Measurements from ENCODE around the gene SVOPL.

Gene SVOPL

DNA sequence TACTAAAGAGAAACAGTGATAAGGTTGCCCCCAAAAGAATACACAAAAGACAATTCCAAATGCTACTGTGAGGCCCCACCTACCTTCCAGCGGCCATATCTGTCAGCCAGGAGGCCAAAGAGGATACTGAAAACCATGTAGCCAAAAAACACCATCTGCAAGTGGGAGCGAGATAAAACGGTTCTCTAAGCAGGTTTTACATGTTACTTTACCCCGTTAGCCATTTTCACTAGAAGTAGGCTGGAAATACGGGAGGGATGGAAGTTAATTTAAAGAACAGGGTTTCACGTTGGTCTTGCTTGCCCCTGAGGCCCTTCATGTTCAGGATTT, 38.2 kb downstream of the SVOPL start:
- DNase-seq (ENCODE audit: low read depth, low spot score): no peak

DNA sequence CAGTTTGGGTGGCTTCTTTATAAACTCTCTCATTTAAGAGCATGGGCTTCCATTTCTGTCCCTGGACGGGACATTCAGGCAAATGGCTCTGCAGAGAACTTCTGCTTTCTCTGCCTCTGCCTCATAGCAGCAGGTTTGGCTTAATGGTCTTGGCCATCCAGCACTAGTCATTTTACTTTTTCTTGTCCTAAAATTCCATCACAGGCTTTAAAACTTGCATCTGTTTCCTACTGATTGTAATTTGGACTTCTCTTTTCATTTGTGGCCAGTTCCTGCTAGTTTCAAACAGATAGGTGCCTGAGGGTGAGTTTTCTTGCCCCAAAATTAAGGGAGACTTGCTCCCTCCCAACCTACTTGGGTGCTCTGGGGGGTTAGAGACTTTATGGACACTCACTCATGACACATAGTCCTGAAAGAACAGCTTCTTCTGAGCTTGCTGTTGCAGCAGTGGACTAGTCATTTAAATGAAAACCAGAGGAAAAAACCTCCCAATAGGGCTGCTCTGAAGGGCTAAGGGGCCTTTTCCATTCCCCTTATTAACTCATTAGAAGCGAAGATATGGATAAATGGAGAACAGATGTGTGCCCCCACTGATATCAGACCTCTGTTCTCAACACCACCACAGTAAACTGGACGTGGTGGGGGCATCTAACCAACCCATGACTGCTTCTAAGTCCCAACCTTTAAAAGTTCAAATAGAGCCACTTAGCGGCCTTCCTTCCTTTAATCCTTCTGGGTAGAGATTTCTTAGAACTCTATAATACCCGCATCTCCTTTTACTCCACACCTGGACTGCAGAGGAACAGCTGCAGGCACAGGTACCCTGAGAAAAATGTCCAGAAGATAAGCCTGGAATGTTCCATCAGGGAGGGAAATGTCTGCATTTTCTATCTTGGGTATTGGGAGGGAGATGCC, 38.8 kb downstream of the SVOPL start:
- no peak for DNase-seq (ENCODE audit: low read depth, low spot score)
- H3K27ac ChIP-seq: no peak overlapping the region

More for the DNA sequence above, 38.2 kb downstream of the SVOPL start:
- no peak overlapping the region for H3K27ac ChIP-seq

DNA sequence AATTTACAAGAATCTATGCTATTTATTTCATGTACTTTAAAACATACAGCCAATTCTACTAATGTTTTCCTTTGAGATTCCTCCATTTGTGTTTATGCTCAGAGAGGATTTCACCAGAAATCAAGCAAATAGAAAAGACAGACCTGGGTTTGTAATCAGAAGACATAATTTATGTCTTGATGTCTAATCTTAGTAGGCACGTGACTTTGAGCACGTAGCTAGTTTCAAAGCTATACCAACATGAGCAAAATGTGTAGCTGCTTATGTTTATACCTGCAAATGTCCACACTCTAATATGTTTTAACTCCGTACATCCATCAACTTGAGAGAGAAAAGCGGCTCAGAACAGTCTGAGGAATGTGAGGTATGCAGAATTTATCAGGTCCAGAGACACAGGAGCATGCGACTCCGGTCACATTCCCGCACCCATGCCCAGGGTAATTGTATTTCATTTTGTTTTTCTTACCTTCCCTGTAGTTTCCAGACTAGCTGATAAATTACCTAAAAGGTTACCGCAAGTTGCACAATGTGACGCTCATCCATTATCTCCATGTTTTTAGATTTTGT, 40.0 kb downstream of the SVOPL start:
- no peak overlapping the region for H3K27ac ChIP-seq
- no peak for DNase-seq (ENCODE audit: low read depth, low spot score)

DNA sequence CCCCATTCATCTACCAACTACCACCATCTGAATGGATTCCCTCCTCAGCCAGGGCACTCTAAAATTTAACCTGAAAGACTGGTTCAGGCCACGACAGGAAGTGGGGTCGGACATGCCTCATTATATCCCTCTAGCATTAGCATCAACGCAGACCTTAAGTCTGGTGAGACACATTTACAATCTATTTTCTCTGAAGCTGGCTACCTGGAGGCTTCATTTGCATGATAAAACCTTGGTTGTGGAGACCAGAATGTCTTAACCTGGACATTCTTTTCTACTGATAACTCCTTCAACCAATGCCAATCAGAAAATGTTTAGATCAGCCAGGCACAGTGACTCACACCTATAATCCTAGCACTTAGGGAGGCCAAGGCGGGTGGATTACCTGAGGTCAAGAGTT, 42.3 kb downstream of the SVOPL start:
- H3K27ac ChIP-seq: no peak overlapping the region
- no peak for DNase-seq (ENCODE audit: low read depth, low spot score)

DNA sequence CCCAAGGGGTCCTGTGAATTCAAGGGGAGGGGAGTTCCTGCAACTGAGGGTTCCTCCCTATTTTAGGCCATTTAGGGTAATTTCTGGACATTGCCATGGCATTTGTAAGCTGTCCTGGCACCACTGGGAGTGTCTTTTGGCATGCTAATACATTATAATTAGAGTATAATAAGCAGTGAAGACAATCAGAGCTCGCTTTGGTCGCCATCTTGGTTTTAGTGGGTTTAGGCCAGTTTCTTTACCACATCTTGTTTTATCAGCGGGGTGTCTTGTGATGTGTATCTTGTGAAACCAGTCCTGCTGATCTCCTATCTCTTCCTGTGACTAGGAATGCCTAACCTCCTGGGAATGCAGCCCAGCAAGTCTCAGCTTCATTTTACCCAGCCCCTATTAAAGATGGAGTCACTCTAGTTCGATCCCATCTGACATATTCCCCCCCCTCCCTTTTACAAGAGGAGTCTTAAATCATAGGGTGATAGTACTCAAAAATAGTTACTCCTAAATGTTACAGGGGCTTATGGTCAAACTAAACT, 43.2 kb downstream of the SVOPL start:
- no peak overlapping the region for H3K27ac ChIP-seq
- no peak for DNase-seq (ENCODE audit: low read depth, low spot score)

DNA sequence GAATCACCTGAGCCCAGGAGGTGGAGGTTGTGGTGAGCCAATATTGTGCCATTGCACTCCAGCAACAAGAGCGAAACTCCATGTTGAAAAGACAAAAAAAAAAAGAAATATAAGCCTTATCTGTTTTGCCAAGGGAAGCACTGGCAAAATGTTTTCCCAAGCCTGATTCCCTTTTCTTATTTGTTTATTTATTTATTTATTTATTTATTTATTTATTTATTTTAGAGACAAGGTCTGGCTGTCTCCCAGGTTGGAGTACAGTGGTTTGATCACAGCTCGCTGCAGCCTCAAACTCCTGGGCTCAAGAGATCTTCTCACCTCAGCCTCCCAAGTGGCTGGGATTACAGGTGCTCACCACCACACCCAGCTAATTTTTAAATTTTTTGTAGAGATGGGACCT, 44.2 kb downstream of the SVOPL start:
- no peak for DNase-seq (ENCODE audit: low read depth, low spot score)
- no peak overlapping the region for H3K27ac ChIP-seq

DNA sequence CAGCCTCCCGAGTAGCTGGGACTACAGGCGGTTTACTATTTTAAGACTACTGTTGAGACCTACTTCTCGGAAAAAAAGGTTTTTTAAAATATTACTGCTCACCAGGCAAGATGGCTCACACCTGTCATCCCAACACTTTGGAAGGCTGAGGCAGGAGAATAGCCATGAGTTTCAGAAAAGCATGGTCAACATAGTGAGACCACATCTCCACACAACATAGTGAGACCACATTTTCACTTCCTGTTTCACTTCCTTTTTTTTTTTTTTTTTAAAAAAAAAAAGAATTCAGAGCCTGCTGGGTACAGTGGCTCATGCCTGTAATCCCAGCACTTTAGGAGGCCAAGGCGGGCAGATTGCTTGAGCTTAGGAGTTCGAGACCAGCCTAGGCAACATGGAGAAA, 46.5 kb downstream of the SVOPL start:
- DNase-seq (ENCODE audit: low read depth, low spot score): no peak
- H3K27ac ChIP-seq: no peak overlapping the region

DNA sequence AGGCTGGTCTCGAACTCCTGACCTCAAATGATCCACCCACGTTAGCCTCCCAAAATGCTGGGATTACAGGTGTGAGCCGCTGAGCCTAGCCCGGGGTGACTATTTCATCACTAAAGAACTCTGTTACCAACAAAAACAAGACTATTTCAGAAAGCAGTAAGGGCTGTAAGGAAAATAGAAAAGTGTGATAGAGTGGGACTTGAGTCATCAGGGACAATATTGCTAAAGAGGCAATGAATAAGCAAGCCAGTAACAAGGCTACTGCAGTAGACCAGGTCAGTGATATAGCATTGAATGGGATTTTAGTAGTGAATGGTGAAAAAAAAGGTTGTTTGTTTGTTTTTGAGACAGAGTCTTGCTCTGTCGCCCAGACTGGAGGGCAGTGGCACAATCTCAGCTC, 51.7 kb downstream of the SVOPL start:
- DNase-seq (ENCODE audit: low read depth, low spot score): no peak
- no peak overlapping the region for H3K27ac ChIP-seq

DNA sequence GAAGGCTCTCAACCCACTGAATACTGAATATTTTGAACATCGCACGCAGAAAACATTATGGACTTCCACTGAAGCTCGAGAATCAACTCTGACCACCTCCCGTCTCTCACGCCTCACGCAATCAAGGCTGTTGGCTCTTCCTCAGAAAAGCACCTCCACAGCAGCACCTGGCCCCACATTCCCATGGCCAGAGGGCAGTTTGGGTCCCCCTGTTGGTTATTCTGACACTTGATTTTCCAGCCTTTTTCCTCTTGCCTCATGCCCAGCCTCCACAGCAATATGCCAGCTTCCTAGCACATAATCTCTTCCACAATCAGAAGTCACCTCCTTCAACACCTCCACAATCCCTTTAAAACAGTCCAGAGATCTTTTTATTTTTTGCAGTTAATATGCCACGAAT, 55.9 kb downstream of the SVOPL start:
- no peak for DNase-seq (ENCODE audit: low read depth, low spot score)
- no peak overlapping the region for H3K27ac ChIP-seq

DNA sequence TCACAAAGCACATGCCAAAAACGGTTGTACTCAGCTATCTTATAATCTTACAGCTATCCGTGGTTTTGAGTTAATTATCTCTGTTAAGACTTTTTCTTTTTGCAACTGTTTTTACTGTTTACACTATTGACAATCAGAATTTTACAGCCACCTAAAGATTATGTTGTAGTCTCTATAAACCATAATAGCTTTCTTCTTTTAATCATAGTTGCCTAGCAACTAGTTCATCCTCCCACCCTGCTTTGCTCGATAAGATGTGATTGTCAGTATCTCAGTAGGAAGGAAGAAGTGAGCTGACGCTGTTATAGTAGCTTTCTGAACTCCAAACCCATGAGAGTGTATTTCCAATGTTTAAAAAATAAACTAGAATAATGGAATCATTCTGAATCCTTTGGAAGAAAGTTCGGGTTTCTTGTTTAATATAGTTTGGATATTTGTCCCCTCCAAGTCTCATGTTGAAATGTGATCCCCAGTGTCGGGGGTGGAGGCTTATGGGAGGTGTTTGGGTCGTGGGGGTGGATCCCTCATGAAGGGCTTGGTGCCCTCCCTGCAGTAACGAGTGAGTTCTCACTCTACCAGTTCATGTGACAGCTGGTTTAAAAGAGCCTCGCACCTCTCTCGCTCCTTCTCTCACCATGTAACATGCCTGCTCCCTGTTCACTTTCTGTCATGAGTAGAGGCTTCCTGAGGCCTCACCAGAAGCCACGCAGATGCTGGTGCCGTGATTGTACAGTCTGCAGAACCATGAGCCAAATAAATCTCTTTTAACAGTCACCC, 68.1 kb downstream of the SVOPL start:
- DNase-seq (ENCODE audit: low read depth, low spot score): no peak
- no peak overlapping the region for H3K27ac ChIP-seq

DNA sequence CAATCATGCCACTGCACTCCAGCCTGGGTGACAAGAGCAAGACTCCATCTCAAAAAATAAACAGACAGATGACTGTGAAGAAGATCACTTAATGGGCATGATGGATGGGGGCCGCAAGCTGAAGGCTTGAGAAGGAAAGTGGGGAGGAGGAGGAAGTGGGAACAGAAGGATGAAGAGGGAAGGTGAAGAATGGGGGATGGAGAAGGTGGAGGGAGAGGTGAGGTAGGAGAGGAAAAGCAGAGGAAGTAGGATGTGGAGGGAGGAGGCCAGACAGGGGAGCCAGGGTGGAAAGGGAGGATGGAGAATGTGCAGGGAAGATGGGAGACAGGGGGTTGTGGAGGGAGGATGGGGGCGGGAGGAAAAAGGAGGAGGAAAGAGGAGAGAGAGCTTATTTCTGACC, 68.8 kb downstream of the SVOPL start:
- H3K27ac ChIP-seq: no peak overlapping the region
- DNase-seq (ENCODE audit: low read depth, low spot score): no peak

DNA sequence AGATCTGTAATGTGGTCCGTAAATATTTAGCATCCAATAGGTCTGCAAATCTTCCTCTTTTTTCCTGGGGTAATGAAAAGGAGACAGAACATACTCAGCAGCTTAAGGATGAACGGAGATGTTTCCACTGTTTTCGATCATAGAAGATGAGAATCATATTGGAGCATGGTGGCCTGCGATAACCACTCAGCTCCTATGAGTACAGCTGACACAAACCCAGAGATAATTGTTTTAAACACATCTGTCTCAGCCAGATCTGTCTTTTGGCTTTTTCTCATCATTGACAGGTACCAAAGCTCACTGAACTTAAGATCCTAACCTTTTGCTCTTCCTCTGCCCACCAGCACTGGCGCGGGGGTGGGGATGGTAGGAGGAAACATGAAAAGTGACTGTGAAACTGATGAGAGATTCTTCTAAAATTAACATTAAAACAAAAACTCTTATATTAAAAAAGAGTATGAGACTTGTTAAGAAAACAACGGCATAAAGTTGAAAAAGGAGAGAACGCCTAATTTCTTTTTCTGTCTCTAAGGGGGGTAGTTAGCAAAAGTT, 71.0 kb downstream of the SVOPL start:
- DNase-seq (ENCODE audit: low read depth, low spot score): no peak
- no peak overlapping the region for H3K27ac ChIP-seq

DNA sequence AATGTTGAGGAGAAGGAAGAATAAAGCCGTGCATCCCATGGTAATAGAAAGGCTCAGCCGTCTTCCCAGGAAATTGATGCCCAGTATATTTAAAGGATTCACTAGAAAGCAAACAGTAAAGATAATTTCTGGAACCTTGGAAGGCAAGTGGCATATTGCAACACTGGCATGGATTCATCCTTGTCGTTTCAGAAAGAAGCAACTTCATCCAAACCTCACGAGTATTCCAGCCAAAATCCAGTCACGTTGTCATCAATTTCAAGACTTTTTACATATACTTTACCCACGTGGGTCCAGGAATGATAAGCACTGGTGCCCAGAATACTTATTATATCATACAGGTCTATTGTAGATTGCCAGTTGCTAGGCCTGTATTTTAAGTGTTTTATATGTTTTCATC, 73.8 kb downstream of the SVOPL start:
- DNase-seq (ENCODE audit: low read depth, low spot score): no peak
- no peak overlapping the region for H3K27ac ChIP-seq

DNA sequence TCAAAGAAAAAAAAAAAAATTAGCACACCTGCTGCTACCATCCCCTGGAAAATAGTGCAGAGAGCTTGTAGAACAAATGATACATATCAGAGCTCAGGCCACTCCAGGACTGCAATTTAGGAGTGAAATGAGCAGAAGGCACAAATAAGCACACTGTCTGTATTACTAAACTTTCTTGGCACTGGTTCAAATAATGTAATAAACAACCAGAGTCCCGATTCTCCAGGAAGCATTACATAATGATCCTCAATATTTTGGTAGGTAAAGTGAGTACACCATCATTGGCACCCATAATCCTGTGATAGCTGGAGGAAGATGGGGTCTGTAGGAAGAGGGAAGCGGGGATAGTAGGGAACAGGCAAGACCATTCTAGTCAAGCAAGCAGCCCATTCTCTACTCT, 74.3 kb downstream of the SVOPL start:
- no peak overlapping the region for H3K27ac ChIP-seq
- DNase-seq (ENCODE audit: low read depth, low spot score): no peak

DNA sequence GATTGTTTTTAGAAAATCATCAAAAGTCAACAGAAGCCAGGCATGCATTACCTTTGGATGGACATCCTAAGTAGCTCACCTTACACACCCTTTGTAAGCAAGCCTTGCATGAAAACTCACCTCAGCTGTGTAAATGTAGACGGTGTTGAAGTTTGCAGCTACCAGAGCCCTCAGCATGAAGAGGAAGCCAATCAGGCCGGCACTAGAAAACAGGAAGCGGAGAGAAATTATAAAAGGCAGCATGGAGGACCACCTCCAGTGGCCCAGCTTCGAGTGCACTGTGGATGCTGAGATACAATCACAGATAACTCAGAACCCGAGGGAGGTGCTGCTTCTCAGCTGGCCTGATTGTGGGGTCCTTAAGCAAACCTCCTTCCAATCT, 75.3 kb downstream of the SVOPL start:
- H3K27ac ChIP-seq: no peak overlapping the region
- DNase-seq (ENCODE audit: low read depth, low spot score): no peak

DNA sequence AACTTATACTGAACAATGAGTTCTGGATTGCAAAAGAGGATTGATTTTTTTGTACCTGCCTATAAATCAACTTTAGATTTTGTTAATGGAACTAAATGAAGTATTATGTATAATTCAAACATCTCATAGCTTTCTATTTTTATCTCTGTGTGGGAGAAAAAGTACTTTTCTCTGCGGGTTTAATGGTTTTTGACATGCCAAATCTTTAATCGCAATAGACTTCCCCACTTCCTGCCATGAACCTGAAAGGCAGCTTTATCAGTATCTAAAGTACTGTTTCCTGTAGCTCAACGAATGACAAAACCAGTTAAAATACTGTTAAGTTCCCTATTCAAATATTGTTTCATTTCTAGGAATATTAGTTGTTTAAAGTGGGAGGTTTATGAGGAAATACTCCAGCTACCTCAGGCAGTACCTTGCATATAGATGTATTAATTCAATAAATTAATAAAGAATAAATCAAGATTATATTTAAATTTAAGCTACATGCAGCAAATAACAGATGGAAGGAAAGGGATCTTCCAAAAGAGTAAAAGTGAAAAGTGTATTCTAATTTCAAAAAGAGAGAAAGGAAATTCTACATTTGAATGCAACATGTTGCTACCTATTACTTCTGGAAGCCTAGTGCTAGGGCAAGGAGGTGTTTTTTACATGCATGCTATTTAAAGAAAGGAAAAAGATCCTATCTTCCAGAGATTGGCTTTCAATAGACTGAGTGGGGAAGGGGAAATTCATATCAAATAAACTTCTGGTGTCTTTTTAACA, 75.9 kb downstream of the SVOPL start:
- H3K27ac ChIP-seq: no peak overlapping the region
- DNase-seq (ENCODE audit: low read depth, low spot score): no peak

DNA sequence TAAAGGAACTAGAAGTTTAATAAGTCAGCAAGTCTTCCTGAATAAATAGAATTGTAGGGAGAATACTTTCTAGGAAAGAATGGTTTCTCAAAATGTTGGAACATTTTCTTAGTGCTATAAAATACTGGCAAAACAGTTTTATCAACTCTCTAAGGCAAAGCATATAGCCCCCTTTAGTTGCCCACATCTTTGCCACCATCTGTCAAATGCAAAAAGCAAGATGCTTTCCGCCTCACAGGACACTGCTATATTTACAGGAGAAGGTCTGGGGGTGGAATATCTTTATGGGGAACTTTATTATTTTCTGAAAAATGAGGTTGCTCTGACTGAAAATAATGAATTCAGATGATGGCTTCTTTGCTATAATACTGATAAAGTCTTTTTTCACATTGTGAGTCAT, 78.3 kb downstream of the SVOPL start:
- no peak for DNase-seq (ENCODE audit: low read depth, low spot score)

DNA sequence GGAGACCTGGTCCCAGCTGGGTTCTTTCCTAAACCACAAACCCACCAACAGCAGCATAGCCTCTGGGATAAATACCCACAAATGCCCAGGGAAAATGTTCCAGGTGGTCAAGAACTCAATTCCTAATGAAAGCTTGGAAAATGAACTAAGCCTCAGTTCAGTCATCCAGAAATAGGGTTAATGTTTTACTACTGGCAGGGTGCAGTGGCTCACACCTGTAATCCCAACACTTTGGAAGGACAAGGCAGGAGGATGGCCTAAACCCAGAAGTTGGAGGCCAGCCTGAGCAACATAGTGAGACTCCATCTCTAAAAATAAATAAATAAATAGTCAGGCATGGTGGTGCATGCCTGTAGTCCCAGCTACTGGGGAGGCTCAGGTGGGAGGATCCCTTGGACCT, 82.2 kb downstream of the SVOPL start:
- H3K27ac ChIP-seq: no peak overlapping the region
- no peak for DNase-seq (ENCODE audit: low read depth, low spot score)

More for the DNA sequence above, 78.3 kb downstream of the SVOPL start:
- H3K27ac ChIP-seq: no peak overlapping the region

DNA sequence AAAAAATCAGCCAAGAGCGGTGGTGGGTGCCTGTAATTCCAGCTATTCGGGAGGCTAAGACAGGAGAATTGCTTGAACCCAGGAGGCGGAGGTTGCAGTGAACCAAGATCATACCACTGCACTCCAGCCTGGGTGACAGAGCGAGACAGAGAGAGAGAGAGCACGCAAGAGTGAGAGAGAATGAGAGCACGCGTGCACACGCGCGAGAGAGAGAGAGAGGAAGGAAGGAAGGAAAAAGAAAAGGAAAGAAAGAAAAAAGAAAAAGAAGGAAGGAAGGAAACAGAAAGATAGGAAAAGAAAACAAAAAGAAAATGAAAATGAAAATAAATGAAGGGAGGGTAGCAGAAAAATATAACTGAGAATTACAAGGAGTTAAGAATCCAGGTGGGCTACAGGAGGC, 82.7 kb downstream of the SVOPL start:
- DNase-seq (ENCODE audit: low read depth, low spot score): no peak
- no peak overlapping the region for H3K27ac ChIP-seq

DNA sequence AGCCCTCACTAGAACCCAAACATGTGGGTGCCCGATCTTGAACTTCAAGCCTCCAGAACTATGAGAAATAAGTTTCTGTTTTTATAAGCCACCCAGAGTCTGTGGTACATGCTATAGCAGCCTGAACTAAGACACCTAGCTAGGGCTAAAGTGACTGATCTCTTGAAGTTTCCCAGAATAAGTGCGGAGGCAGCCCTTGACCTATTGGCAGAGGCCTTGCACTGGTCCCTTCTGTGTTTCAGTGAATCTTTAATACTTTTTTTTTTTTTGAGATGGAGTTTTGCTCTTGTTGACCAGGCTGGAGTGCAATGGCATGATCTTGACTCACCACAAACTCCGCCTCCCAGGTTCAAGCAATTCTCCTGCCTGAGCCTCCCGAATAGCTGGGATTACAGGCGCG, 85.1 kb downstream of the SVOPL start:
- no peak overlapping the region for H3K27ac ChIP-seq
- DNase-seq (ENCODE audit: low read depth, low spot score): no peak

All from epithelial cell of prostate (primary cell).